ENCODE data around the gene TMC1. TPM values are rescaled to one million over a fixed set of nuclear protein-coding genes. Genes with fewer than 3 reads are reported as not detected.
A peak's percentile ranks its signal among the peaks of the same experiment; 100 is the strongest.

The TMC1 gene
- total RNA-seq, 2 experiments from 2014 or later = not detected

DNA sequence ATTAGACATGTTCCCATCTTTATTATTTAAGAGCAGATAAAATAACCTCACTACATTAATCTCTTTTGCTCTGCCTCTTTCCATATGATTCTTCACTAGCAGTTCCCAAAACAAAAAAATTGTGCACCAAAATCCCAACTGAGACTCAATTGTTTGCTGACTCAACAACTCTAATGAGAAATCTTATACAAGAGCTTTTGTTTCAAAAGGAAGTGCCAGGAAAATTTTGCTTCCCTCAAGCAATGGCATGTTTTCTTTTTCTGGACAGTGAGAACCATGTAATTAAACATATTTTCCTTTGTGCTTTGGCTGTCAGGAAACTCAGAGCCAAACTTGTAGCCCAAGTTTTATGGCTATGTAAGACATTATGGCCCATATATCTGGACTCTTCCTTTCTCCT is 62.0 kb downstream of the TMC1 start:
- H3K4me1 ChIP-seq (ENCODE audit: insufficient read depth, low read length) = peaks cover 13% of the 10 kb centered on the region
- intact Hi-C loops (cut with DNase I, micrococcal nuclease) = no loop called here
- ATAC-seq (ENCODE audit: poor library complexity) (no peak), DNase-seq (no peak)
- ChIA-PET POLR2A (no interaction called here), CTCF (interaction anchor here (0.8 kb wide), 1 partner anchor 210 kb away, joined by 3 read pairs; no protein-coding TSS in a partner anchor)
- H3K36me3 ChIP-seq (ENCODE audit: insufficient read depth, low read length) = no peaks in the 10 kb centered on the region
- Mint-ChIP-seq H3K4me1 (ENCODE audit: low read depth) (peaks cover 10% of the 10 kb centered on the region), H3K27me3 (no peaks in the 10 kb centered on the region), H3K27ac (no peak overlapping the region), H3K36me3 (ENCODE audit: low read depth) (no peaks in the 10 kb centered on the region), H3K4me3 (no peak overlapping the region), H3K9me3 (no peaks in the 10 kb centered on the region)
- no peaks in the 10 kb centered on the region for H3K27me3 ChIP-seq (ENCODE audit: control insufficient read depth in 1 of 2, insufficient read depth in 2 of 2, low read length in 2 of 2)
- peaks cover 0 to 3% of the 10 kb centered on the region in 2 experiments for H3K9me3 ChIP-seq (ENCODE audit: control insufficient read depth in 1 of 2, insufficient read depth in 1 of 2, low read length in 2 of 2)
- no peak overlapping the region for H3K4me3 ChIP-seq (ENCODE audit: low read length)
- TF ChIP-seq, protein P1, sequence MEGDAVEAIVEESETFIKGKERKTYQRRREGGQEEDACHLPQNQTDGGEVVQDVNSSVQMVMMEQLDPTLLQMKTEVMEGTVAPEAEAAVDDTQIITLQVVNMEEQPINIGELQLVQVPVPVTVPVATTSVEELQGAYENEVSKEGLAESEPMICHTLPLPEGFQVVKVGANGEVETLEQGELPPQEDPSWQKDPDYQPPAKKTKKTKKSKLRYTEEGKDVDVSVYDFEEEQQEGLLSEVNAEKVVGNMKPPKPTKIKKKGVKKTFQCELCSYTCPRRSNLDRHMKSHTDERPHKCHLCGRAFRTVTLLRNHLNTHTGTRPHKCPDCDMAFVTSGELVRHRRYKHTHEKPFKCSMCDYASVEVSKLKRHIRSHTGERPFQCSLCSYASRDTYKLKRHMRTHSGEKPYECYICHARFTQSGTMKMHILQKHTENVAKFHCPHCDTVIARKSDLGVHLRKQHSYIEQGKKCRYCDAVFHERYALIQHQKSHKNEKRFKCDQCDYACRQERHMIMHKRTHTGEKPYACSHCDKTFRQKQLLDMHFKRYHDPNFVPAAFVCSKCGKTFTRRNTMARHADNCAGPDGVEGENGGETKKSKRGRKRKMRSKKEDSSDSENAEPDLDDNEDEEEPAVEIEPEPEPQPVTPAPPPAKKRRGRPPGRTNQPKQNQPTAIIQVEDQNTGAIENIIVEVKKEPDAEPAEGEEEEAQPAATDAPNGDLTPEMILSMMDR (IDR thresholded peaks at IDR 0.05) = no peak
- no peak overlapping the region for H3K27ac ChIP-seq (ENCODE audit: low read depth in 1 of 2, low read length in 2 of 2)

DNA sequence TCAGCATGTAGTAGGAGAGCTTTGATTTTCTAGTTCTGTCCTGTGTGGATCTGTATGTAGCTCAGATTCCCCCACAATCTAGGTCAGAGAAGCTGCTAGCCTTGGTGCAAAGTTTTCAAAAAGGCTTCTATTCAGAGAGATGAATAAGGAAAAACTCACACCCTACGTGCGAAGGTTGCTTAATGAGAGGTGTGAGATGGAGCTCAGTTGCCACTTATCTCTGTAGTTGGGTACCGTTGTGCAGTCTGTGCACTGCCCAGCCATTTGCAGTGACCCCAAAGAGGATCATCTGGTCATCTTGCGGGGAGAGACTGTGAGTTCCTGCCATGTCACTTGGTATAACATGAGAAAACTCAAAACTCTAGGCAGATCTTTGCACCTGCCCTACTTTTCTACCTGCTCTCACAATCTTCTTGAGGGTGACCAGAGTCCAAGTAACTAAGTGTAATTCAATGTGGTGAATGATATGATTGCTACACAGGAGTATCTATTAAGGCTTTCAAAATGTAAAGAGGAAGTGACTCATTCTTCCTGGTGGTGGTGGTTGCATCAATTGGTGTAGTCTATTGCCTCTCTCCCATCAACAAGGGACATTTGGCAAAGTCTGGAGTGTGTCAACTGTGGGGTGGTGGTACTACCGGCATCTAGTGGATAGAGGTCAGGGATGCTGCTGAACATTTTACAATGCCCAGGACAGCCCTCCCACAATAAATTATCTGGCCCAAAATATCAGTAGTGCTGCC is 65.2 kb downstream of the TMC1 start:
- DNase-seq (peak in 8 of 14 experiments; percentile 3 to 75 (median 28)), ATAC-seq (ENCODE audit: poor library complexity) (peak; percentile 67)
- TF ChIP-seq, protein P1 (IDR thresholded peaks at IDR 0.05) = no peak
- no peaks in the 10 kb centered on the region for H3K27me3 Mint-ChIP-seq
- Histone ChIP-seq H3K27me3 (ENCODE audit: control insufficient read depth in 1 of 2, insufficient read depth in 2 of 2, low read length in 2 of 2) (no peaks in the 10 kb centered on the region), H3K4me1 (ENCODE audit: insufficient read depth, low read length) (peaks cover 13% of the 10 kb centered on the region), H3K4me3 (ENCODE audit: low read length) (no peak overlapping the region), H3K27ac (ENCODE audit: low read depth in 1 of 2, low read length in 2 of 2) (no peak overlapping the region), H3K9me3 (ENCODE audit: control insufficient read depth in 1 of 2, insufficient read depth in 1 of 2, low read length in 2 of 2) (peaks cover 0 to 3% of the 10 kb centered on the region in 2 experiments), H3K36me3 (ENCODE audit: insufficient read depth, low read length) (no peaks in the 10 kb centered on the region)
- H3K27ac Mint-ChIP-seq = no peak overlapping the region
- POLR2A ChIA-PET = interaction anchor here (0.7 kb wide), 1 partner anchor 221 kb away, joined by 3 read pairs; the partner anchor contains the start of gene ZFAND5
- H3K9me3 Mint-ChIP-seq = no peaks in the 10 kb centered on the region
- CTCF ChIA-PET = interaction anchor here (0.9 to 1.5 kb wide), 3 partner anchors 17 to 306 kb away, joined by 3 read pairs; no protein-coding TSS in a partner anchor
- peaks cover 10% of the 10 kb centered on the region for H3K4me1 Mint-ChIP-seq (ENCODE audit: low read depth)
- intact Hi-C loops (cut with DNase I, micrococcal nuclease) = no loop called here
- H3K4me3 Mint-ChIP-seq = no peak overlapping the region
- no peaks in the 10 kb centered on the region for H3K36me3 Mint-ChIP-seq (ENCODE audit: low read depth)

DNA sequence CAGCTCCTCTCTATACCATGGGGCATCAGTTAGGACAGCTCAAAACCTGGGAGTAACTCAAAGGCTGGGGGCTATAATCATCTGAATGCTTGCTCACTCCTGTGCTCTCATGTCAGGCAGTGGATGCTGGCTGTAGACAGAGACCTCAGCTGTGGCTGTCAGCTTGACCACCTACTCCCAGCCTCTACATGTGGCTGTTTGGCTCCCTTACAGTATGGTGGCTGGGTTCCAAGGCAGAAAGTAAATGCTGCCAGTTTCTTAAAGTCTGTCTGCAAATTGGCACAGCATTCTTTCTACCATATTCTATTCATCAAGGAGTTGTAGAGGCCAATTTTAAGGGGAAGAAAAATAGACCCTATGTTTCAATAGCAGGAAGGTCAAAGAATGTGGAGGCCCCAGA is 66.9 kb downstream of the TMC1 start:
- H3K27ac Mint-ChIP-seq = no peak overlapping the region
- H3K27me3 Mint-ChIP-seq = peaks cover 4% of the 10 kb centered on the region
- Histone ChIP-seq H3K27ac (ENCODE audit: low read depth in 1 of 2, low read length in 2 of 2) (no peak overlapping the region), H3K9me3 (ENCODE audit: control insufficient read depth in 1 of 2, insufficient read depth in 1 of 2, low read length in 2 of 2) (peaks cover 0 to 3% of the 10 kb centered on the region in 2 experiments), H3K4me3 (ENCODE audit: low read length) (no peak overlapping the region), H3K4me1 (ENCODE audit: insufficient read depth, low read length) (peaks cover 13% of the 10 kb centered on the region), H3K36me3 (ENCODE audit: insufficient read depth, low read length) (no peaks in the 10 kb centered on the region), H3K27me3 (ENCODE audit: control insufficient read depth in 1 of 2, insufficient read depth in 2 of 2, low read length in 2 of 2) (no peaks in the 10 kb centered on the region)
- ChIA-PET CTCF (interaction anchor here (2.6 kb wide), 1 partner anchor 307 kb away, joined by 16 read pairs; no protein-coding TSS in a partner anchor), POLR2A (no interaction called here)
- TF ChIP-seq, protein P1 (IDR thresholded peaks at IDR 0.05) = no peak
- DNase-seq = no peak
- no peak for ATAC-seq (ENCODE audit: poor library complexity)
- H3K9me3 Mint-ChIP-seq = no peaks in the 10 kb centered on the region
- H3K4me1 Mint-ChIP-seq (ENCODE audit: low read depth) = peaks cover 10% of the 10 kb centered on the region
- intact Hi-C loops (cut with DNase I, micrococcal nuclease) = no loop called here
- H3K4me3 Mint-ChIP-seq = no peak overlapping the region
- H3K36me3 Mint-ChIP-seq (ENCODE audit: low read depth) = no peaks in the 10 kb centered on the region
